GM13976 (cell line): ENCODE measurements around the gene GEMIN2.

ENCODE experiments used
- DNase-seq: peaks from one replicate; pipeline ENCODE4 v3.0.0; 2012; ENCODE audit warnings: low spot score
- in situ Hi-C: fragments of 300-500 bp; cut with MboI; formaldehyde crosslinking; loops from one replicate; pipeline ENCODE4 v1.12.0; 2022; ENCODE audit warnings: low sequenced_read_pairs, mixed read lengths, inconsistent platforms; ENCODE audit not compliant: unreplicated experiment
- TF ChIP-seq, protein P1 (sequence below): IDR thresholded peaks from 2 replicates; pipeline ENCODE4 v1.5.1; 2012; ENCODE audit warnings: borderline replicate concordance, mild to moderate bottlenecking; ENCODE audit not compliant: insufficient read depth; ENCODE audit errors: extremely low read depth, missing control alignments, control extremely low read depth

GEMIN2 gene

DNA sequence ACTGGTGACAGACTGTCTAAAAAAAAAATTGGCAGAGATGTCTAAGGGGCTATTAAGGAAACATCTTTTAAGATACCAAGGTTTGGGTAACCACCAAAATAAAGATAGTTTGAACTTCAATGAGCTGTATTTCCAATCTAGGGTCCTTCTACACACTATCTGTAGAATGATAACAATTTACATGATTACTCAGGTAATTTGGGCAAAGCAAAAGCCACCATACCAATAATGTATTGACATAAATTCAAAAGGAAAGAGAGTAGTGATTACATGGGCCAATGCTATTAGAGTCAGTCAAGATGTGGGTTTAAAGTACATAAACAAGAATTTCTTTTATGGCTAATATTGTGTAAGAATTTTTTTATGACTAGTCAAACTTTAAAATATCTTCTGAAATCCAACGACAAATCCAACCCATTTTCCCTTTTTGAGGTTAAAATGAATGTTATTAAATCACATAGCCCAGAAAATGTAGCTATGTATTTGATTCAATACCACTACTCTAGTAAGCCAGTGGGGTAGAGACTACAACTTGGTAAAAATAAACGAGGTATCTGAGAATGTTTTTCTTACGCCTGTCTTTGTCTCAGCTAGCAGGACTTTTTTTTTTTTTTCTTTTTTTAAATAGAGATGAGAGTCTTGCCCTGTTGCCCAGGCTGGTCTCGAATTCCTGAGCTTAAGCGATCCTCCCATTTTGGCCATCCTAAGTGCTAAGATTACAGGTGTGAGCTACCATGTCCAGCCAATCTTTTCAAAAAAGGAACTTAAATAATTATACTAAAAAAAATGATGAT is 71.3 kb downstream of the GEMIN2 start:
- TF ChIP-seq, protein P1, sequence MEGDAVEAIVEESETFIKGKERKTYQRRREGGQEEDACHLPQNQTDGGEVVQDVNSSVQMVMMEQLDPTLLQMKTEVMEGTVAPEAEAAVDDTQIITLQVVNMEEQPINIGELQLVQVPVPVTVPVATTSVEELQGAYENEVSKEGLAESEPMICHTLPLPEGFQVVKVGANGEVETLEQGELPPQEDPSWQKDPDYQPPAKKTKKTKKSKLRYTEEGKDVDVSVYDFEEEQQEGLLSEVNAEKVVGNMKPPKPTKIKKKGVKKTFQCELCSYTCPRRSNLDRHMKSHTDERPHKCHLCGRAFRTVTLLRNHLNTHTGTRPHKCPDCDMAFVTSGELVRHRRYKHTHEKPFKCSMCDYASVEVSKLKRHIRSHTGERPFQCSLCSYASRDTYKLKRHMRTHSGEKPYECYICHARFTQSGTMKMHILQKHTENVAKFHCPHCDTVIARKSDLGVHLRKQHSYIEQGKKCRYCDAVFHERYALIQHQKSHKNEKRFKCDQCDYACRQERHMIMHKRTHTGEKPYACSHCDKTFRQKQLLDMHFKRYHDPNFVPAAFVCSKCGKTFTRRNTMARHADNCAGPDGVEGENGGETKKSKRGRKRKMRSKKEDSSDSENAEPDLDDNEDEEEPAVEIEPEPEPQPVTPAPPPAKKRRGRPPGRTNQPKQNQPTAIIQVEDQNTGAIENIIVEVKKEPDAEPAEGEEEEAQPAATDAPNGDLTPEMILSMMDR = no peak
- in situ Hi-C loops = no loop called here

More for the DNA sequence above, 71.3 kb downstream of the GEMIN2 start:
- DNase-seq = no peak
